ENCODE data around the gene C14orf119.

Gene C14orf119

GRCh38 chr14:23112359-23113178 lies 17.3 kb downstream of the C14orf119 start:
- DNase-seq, result no peak

DNA sequence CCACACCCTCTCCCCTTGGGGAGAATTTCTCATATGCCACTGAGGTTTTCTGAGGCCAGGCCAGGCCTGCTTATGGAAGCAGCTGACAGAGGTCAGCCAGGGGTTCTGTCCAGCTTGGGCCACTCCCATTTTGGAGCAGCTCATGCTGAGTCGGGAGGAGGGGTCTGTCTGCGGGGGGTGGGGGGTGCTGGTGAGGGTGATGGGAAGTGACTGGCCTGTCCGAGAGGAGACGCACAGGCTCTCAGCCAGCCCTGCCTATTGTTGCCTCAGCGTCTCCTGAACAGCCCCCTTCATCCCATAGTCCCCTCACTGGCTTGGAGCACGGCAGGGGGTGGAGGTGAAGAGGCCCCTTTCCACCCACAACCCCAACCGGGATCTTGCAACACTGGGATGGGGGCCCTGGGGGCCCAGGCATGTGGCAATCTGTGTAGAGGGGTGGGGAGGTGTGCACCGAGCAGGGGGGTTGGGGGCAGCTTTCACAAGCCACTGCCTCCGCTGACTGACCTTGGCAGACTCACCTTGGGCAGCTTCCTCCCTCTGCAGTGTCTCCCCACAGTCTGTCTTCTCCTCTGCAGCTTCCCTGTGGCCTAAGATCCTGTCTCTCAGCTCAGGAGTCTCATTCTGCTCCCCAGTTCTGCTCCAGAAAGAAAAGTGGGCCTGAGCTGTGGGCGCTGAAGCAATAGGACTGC lies 18.3 kb downstream of the C14orf119 start:
- DNase-seq, result no peak

GRCh38 chr14:23114120-23114458 lies 18.8 kb downstream of the C14orf119 start:
- DNase-seq, result no peak

DNA sequence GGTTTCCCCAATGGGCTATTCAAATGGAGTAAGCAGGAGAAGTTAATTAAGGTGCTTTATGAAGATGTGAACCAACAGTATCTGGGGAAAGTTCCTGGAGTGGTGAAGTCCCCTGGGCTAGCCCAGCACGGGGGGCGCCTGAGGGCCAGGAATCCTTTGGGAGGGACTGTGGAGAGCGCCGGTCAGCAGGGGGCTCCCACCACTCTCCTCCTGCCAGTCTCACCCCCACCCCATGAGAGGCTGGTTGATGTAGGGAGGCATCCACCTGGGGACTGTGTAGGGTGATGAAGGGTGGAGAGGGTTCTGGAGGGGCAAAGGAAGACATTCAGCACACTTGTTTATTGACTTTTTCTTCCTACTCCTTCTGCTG lies 19.3 kb downstream of the C14orf119 start:
- no peak for DNase-seq

- no peak for DNase-seq
Observed at GRCh38 chr14:23115039-23115731, 19.9 kb downstream of the C14orf119 start.

DNA sequence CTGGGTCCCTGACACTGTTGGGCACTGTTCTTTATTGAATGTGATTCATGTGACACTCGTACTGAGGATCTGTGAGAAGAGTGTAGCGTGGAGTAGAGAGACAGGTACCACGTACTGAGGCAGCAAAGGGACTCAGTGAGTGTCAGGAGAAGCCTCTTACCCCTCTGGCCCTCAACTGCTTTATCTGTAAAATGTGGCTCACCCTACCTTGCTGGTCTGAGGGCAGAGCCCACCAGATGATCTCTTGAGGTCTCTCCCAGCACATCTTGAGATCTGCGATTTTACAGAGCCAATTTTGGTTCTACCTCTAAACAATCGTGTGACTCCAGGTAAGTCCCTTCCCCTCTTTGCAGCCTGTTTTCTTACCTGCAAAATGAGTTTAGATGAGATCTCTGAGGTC lies 20.6 kb downstream of the C14orf119 start:
- no peak for DNase-seq

DNA sequence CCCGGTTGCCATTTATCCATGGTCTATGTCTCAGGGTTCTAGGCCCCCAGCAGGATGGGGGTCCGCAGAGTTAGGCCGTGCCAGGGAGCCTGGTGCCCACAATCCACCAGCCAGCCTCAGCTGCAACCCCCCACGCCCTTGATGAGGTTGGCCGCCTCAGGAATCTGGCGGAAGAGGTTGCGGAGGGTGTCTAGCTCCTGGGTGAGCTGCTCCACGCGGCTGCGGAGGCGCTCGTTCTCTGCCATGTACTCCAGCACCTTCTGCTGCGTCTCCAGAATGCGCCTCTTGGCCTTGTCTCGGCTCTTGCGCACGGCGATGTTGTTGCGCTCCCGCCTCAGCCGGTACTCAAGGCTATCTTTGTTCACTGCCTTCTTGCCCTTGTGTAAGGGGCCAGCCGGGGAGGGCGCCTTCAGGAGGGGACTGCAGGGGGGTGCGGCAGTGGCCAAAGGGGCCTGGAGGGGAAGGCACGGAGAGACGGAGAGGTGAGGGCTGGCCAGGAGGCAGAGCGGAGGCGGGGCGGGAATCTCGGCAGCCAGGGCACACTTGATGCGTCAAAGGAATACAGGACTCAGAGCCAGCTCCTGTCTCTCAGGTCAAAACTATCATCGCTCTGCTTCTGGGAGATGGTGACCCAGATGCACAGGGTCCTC lies 22.2 kb downstream of the C14orf119 start:
- DNase-seq, result no peak

DNA sequence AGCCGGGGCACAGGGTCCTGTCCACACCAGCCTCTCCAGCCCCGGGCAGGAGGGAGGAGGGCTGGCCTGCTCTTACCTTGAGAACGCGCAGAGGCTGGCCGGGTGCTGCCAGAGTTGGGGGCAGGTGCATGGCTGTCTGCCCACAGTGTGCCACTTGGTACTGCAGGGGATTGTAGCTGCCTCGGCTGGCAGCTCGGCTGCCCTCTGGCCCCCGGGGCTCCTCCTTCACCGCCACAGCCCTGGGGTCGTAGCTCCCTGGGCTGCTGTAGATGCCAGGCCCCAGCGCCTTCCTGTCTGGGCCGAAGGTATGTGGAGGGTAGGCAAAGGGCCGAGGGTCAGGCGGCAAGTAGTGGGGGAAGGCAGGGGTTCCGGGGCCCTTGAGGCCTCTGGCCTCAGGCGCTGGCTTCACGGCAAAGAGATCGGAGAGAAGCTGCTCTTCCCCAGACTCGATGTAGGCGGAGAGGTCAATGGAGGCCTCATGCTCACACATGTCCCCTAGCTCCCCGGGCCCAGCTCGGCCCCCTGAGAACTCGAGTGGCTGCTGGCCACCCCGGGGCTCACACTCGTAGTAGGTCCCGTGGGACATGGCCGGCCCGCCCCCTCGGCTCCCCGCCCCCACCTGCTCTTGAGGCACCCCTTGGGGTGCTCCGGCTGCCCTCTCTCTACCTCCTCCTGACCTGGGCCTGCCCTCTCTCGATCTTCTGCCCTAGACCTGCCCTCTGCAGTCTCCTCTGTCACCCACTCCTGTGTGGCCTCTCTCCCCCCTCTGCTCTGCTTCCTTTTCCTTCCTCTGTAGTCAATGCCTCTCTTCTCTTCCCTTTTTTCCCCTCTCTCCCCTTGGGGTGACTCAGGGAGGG lies 23.4 kb downstream of the C14orf119 start, which contains the start of gene CEBPE:
Gene CEBPE, minus strand, starts transcription at position 750 of the 857 bp plus-strand sequence. Its CDS starts 164 bp downstream, at position 586.
- DNase-seq, result no peak

- no peak for DNase-seq
Observed at GRCh38 chr14:23119363-23120327, 24.3 kb downstream of the C14orf119 start.

DNA sequence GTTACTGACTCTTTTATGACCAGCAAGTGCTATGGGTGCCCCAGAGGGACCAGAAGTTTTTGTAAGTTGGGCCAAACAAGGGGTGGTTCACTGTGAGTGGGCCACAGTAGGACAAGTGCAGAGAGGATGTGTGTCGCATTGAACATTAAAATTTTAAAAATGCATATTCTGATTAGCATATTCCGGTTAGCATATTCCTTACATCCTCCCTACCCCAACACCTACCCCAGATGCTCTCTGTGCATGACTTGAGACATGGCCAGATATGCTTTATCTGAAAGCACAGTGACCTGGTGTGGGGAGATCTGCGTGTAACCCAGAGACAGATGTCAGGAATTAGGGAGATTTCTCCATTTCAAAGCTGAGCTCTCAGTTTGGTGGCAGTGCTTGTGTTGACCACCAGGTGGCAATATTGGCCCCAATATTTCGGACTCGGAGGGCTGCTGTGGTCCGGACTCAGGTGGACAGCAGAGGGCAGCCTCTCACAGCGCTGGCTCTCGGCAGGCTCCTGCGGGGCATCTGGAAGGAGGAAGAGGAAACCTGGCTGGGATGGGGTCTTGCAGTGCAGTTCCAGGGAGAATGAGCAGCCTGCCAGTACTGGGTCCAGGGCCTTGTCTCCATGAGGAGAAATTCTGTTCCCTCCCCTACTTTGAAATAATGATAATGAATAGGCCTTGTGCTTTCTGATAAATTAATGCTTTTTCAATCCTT lies 25.4 kb downstream of the C14orf119 start:
- DNase-seq, result peak; percentile 78 to 81

- DNase-seq, result no peak
Observed at GRCh38 chr14:23121361-23121771, 26.1 kb downstream of the C14orf119 start.

DNA sequence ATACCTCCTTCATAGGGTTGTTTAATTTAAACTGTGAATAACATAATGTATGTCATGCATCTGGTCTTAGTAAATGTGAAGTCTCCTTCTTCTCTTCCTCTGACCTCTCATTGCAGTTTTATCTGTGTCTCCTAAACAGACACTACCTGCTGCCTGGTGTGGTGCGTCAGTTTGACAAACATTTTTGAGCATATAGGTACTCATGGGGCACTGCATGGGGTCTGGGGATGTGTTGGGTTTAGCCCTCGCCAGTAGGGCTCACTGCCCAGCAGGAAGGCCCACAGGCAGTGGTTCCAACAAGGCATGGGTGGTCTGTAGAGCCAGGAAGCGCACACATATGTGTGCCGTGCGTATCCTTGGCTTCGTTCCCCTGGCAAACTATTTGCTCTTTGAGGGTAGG lies 26.8 kb downstream of the C14orf119 start:
- DNase-seq, result no peak

- DNase-seq, result no peak
Observed at GRCh38 chr14:23123419-23123818, 28.1 kb downstream of the C14orf119 start.

DNA sequence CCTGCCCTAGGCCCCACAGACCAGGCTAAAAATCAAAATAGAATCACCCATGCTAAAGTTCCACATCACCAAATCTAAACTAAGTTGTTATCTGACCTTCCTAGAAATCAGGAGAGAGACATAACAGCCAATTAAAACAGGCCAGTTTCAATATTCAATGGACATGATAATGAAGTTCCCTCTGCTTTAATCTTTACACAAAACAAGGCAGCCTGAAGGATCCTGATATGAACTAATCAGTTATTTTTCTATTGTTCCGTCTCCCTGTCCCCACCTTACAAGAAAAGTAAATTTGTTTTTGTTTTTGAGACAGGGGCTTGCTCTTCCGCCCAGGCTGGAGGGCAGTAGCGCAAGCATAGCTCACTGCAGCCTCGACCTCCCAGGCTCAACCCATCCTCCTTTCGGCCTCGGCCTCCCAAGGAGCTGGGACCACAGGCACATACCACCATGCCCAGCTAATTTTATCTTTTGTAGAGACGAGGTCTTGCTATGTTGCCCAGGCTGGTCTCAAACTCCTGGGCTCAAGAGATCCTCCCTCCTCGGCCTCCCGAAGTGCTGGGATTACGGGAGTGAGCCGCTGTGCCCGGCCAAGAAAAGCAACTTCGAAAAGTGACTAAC lies 29.1 kb downstream of the C14orf119 start:
- no peak for DNase-seq

DNA sequence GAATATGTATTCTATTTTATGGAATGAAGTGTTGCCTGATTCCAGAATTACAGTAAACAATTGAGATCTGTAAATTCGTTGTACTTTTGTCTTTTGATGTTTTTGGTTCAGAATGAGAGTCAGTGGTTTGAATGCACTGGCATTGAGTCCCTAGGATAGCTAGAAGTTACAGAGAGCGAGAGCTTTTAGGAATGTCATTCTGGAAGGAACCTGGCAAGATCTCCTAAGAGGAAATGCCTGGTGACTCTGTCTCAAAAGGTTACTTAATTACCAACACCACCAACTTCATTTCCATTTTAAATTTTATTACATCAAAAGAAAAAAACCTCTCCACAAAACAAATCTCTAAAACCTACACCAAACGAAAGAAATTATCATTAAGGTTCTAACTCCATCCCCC lies 29.7 kb downstream of the C14orf119 start:
- DNase-seq, result no peak

GRCh38 chr14:23125933-23126524 lies 30.7 kb downstream of the C14orf119 start:
- DNase-seq, result no peak

- no peak for DNase-seq
Observed at GRCh38 chr14:23126548-23127278, 31.4 kb downstream of the C14orf119 start.

GRCh38 chr14:23127861-23128260 lies 32.6 kb downstream of the C14orf119 start:
- no peak for DNase-seq

Measured in hippocampal formation (tissue), 2 donors.